Chondrocyte (in vitro differentiated cells): ENCODE data around the gene HOXC5. TPM values are rescaled to one million over a fixed set of nuclear protein-coding genes. Genes with fewer than 3 reads are reported as not detected.

ENCODE experiments used
- DNase-seq: peaks from one replicate; pipeline ENCODE4 v3.0.0; 2021; ENCODE audit warnings: mixed read lengths, low spot score
- H3K27ac Mint-ChIP-seq: one replicate; pipeline ENCODE4 v1.8.0; 2021; ENCODE audit warnings: mild to moderate bottlenecking, moderate library complexity, mixed read lengths; ENCODE audit not compliant: unreplicated experiment
- H3K27me3 Mint-ChIP-seq: 2 replicates; pipeline ENCODE4 v1.8.0; 2021; ENCODE audit warnings: low read depth, mixed read lengths
- H3K36me3 Mint-ChIP-seq: 2 replicates; pipeline ENCODE4 v1.8.0; 2021; ENCODE audit warnings: low read depth, mixed read lengths
- H3K4me1 Mint-ChIP-seq: 2 replicates; pipeline ENCODE4 v1.8.0; 2021; ENCODE audit warnings: low read depth, mild to moderate bottlenecking, mixed read lengths
- H3K4me3 Mint-ChIP-seq: one replicate; pipeline ENCODE4 v1.8.0; 2021; ENCODE audit warnings: mild to moderate bottlenecking, moderate library complexity, mixed read lengths; ENCODE audit not compliant: unreplicated experiment
- H3K9me3 Mint-ChIP-seq: 2 replicates; pipeline ENCODE4 v1.8.0; 2021; ENCODE audit warnings: low read depth, mixed read lengths
- long read RNA-seq: library from polyadenylated mRNA; stranded (forward); transcript quantifications from one replicate; pipeline ENCODE4 v2.0.0, GENCODE V29; 2021
- total RNA-seq: library from RNA; stranded (reverse); gene quantifications from 3 replicates; pipeline ENCODE4 v1.2.1, GENCODE V29; 2021
- TF ChIP-seq, protein P1 (sequence below): fragments of 200-600 bp; sonication (generic); IDR thresholded peaks from 2 replicates; pipeline ENCODE4 v1.5.0; 2021; ENCODE audit warnings: antibody characterized with exemption, mild to moderate bottlenecking, moderate library complexity

Gene HOXC5
- total RNA-seq: not detected in 3 replicates
- long read RNA-seq: 0 reads

DNA sequence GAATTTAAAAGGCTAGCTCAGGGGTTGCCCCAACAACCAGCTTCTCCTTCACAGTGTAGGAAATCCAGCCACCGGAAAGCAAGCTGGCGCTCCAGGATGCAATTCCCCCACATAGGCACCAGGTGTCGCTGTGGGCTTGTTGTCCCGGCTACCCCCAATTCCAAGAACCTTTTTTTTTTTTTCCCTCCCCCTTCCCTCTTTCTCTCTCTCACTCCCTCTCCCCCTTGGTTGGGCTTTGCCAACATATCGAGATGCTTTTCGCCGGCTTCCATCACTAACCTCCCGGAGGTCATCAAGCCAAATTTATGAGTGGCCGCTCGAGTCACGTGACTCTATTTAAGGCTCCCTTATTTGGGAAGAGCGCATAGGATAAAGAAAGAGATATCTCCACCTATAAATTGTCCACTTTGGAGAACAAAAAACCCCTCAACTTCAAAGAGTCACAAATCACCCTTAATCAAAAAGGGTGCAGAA, at the start of gene HOXC5:
HOXC5 (plus strand) TSS at position 424 of the 474 bp plus-strand sequence. CDS start 73 bp downstream, outside the sequence.
- TF ChIP-seq, protein P1, sequence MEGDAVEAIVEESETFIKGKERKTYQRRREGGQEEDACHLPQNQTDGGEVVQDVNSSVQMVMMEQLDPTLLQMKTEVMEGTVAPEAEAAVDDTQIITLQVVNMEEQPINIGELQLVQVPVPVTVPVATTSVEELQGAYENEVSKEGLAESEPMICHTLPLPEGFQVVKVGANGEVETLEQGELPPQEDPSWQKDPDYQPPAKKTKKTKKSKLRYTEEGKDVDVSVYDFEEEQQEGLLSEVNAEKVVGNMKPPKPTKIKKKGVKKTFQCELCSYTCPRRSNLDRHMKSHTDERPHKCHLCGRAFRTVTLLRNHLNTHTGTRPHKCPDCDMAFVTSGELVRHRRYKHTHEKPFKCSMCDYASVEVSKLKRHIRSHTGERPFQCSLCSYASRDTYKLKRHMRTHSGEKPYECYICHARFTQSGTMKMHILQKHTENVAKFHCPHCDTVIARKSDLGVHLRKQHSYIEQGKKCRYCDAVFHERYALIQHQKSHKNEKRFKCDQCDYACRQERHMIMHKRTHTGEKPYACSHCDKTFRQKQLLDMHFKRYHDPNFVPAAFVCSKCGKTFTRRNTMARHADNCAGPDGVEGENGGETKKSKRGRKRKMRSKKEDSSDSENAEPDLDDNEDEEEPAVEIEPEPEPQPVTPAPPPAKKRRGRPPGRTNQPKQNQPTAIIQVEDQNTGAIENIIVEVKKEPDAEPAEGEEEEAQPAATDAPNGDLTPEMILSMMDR: peak; percentile 79
- H3K9me3 Mint-ChIP-seq: peaks cover 3% of the 10 kb centered on the region
- peaks cover 6% of the 10 kb centered on the region for H3K36me3 Mint-ChIP-seq
- no peak within 1 kb of the TSS for H3K4me3 Mint-ChIP-seq
- H3K27ac Mint-ChIP-seq: no peak within 1 kb of the TSS
- peaks cover 78% of the 10 kb centered on the region for H3K27me3 Mint-ChIP-seq
- DNase-seq: no peak
- H3K4me1 Mint-ChIP-seq: peaks cover 19% of the 10 kb centered on the region

DNA sequence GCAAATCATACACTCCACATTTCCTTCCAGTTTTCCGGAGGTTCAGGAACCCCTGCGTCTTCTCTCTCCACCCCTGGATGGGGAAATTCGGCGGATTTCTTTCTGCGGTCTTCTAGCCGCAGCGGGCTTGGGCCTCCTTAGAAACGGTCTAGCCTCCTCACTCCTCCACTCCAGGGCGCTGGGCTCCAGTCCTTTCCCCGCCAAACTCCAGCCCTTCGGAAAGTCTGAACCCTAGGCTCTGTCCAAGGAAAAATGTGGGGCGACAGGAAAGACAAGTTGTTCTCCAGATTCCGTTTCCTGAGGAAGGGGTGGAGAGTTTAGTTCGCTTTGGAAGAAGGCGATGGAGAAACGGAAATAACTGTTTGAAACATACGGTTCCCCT, 49.3 kb upstream of the HOXC5 start:
- no peaks in the 10 kb centered on the region for H3K4me1 Mint-ChIP-seq
- no peaks in the 10 kb centered on the region for H3K9me3 Mint-ChIP-seq
- no peak for DNase-seq
- H3K36me3 Mint-ChIP-seq: peaks cover 3% of the 10 kb centered on the region
- no peak overlapping the region for H3K27ac Mint-ChIP-seq
- TF ChIP-seq, protein P1: no peak
- no peak overlapping the region for H3K4me3 Mint-ChIP-seq
- peaks cover 91% of the 10 kb centered on the region for H3K27me3 Mint-ChIP-seq

DNA sequence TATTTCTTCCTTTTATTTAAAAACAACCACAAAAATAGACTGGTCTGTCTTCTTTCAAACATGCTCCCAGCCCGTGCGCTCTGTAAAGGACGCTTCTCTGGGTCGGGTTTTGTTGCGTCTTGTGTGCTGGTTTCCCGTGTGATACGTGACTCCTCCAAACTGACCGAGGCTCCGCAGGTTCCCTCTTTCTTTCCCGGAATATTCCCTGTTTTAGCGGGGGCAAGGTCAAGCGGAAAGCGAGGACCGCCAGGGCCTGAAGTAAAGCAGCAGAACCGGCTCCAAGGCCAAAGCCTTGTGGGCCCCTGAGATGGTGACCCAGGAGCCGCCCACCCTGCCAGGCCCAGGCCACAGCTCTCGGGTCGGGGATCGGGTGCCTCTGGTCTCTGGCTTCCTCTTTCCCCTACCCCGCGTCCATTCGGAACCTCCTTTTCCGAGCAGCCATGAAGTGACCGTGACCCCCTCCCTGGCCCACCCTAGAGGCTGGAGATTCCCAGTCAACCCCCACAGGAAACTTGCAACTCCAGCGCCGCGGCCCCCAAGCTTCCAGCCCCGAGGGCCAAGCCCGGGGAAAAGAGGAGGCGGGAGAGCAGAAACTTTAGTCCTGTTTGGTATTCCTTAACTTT, 48.8 kb upstream of the HOXC5 start:
- H3K27ac Mint-ChIP-seq: no peak overlapping the region
- no peak for DNase-seq
- TF ChIP-seq, protein P1: no peak
- no peaks in the 10 kb centered on the region for H3K9me3 Mint-ChIP-seq
- no peaks in the 10 kb centered on the region for H3K4me1 Mint-ChIP-seq
- peaks cover 91% of the 10 kb centered on the region for H3K27me3 Mint-ChIP-seq
- no peak overlapping the region for H3K4me3 Mint-ChIP-seq
- H3K36me3 Mint-ChIP-seq: peaks cover 3% of the 10 kb centered on the region

DNA sequence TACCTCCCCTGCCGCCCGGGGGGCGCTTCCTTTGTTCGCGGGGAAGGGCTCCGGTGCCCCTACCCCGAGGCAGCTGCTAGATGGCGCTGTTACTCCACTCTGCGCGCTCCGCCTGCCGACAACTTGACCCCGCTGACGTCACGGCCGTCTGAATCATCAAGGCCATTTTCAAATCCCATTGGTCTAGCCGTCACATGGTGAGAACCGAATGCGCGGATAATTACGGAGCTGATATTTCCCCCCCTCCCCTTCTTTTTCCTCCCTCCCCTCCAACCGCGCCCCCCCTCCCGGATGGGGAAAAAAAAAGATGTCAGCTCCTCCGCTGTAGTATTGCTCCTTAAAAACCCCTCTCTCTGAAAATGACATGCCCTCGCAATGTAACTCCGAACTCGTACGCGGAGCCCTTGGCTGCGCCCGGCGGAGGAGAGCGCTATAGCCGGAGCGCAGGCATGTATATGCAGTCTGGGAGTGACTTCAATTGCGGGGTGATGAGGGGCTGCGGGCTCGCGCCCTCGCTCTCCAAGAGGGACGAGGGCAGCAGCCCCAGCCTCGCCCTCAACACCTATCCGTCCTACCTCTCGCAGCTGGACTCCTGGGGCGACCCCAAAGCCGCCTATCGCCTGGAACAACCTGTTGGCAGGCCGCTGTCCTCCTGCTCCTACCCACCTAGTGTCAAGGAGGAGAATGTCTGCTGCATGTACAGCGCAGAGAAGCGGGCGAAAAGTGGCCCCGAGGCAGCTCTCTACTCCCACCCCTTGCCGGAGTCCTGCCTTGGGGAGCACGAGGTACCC, 47.8 kb upstream of the HOXC5 start, which contains the start of gene HOXC10:
HOXC10 (plus strand) TSS at position 246 of the 791 bp plus-strand sequence; CDS start at position 360, 114 bp downstream.
- Mint-ChIP-seq H3K36me3 (peaks cover 2% of the 10 kb centered on the region), H3K27me3 (peaks cover 91% of the 10 kb centered on the region), H3K9me3 (no peaks in the 10 kb centered on the region), H3K27ac (no peak within 1 kb of the TSS), H3K4me3 (no peak within 1 kb of the TSS), H3K4me1 (no peaks in the 10 kb centered on the region)
- DNase-seq: no peak
- TF ChIP-seq, protein P1: peak; percentile 65

DNA sequence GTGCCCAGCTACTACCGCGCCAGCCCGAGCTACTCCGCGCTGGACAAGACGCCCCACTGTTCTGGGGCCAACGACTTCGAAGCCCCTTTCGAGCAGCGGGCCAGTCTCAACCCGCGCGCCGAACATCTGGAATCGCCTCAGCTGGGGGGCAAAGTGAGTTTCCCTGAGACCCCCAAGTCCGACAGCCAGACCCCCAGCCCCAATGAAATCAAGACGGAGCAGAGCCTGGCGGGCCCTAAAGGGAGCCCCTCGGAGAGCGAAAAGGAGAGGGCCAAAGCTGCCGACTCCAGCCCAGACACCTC, 47.2 kb upstream of the HOXC5 start:
- DNase-seq: no peak
- Mint-ChIP-seq H3K9me3 (no peaks in the 10 kb centered on the region), H3K36me3 (peaks cover 2% of the 10 kb centered on the region), H3K4me3 (no peak overlapping the region), H3K27me3 (peaks cover 91% of the 10 kb centered on the region), H3K27ac (no peak overlapping the region), H3K4me1 (no peaks in the 10 kb centered on the region)
- TF ChIP-seq, protein P1: no peak
